Neural cell (in vitro differentiated cells): ENCODE data around the gene MEGF9. TPM values are rescaled to one million over a fixed set of nuclear protein-coding genes. Genes with fewer than 3 reads are reported as not detected.

ENCODE experiments used
- H2AFZ ChIP-seq: fragments of 200-600, 300-800 bp; sonication (generic), shearing (Covaris generic); 2 replicates; pipeline ENCODE4 v1.6.0; 2014; ENCODE audit warnings: low read depth, mild to moderate bottlenecking, antibody characterized with exemption, low read length, moderate library complexity
- H3F3A ChIP-seq: fragments of 200-600 bp; shearing (Covaris generic); 2 replicates; pipeline ENCODE4 v1.6.1; 2016; ENCODE audit warnings: mild to moderate bottlenecking, moderate library complexity, mixed read lengths, antibody characterized with exemption, low read length; ENCODE audit not compliant: insufficient read depth, poor library complexity, severe bottlenecking
- H3K27ac ChIP-seq: fragments of 200-600, 300-800 bp; sonication (generic), shearing (Covaris generic); 2 replicates; pipeline ENCODE4 v1.5.1; 2014; ENCODE audit warnings: mild to moderate bottlenecking, low read length, moderate library complexity
- H3K27me3 ChIP-seq: fragments of 300-800, 200-600 bp; sonication (generic), shearing (Covaris generic); 2 replicates; pipeline ENCODE4 v1.6.0; 2014; ENCODE audit warnings: mild to moderate bottlenecking, low read depth, low read length, moderate library complexity; ENCODE audit not compliant: insufficient read depth
- H3K36me3 ChIP-seq: fragments of 300-800, 200-600 bp; sonication (generic), shearing (Covaris generic); 2 replicates; pipeline ENCODE4 v1.5.1; 2014; ENCODE audit warnings: mild to moderate bottlenecking, antibody characterized with exemption, low read length, moderate library complexity; ENCODE audit not compliant: insufficient read depth
- H3K4me2 ChIP-seq: fragments of 300-800, 200-600 bp; sonication (generic), shearing (Covaris generic); 2 replicates; pipeline ENCODE4 v1.6.0; 2014; ENCODE audit warnings: mild to moderate bottlenecking, low read length
- H3K4me3 ChIP-seq: fragments of 300-800, 200-600 bp; sonication (generic), shearing (Covaris generic); 2 replicates; pipeline ENCODE4 v1.5.1; 2014; ENCODE audit warnings: mild to moderate bottlenecking, low read length, moderate library complexity
- H3K79me2 ChIP-seq: fragments of 200-600 bp; shearing (Covaris generic); replicated peaks from 2 replicates; pipeline ENCODE4 v1.6.0; 2014; ENCODE audit warnings: mild to moderate bottlenecking, low read length, moderate library complexity; ENCODE audit not compliant: insufficient read depth
- H3K9ac ChIP-seq: fragments of 300-800, 200-600 bp; sonication (generic), shearing (Covaris generic); 2 replicates; pipeline ENCODE4 v1.6.1; 2016; ENCODE audit warnings: mild to moderate bottlenecking, low read length, mixed read lengths
- H3K9me2 ChIP-seq: fragments of 200-600 bp; shearing (Covaris generic); 2 replicates; pipeline ENCODE4 v1.6.1; 2016; ENCODE audit warnings: mild to moderate bottlenecking, low read length, mixed read lengths; ENCODE audit not compliant: insufficient read depth
- H3K9me3 ChIP-seq: fragments of 200-600, 300-800 bp; sonication (generic), shearing (Covaris generic); 2 replicates; pipeline ENCODE4 v1.6.1; 2016; ENCODE audit warnings: mild to moderate bottlenecking, mixed run types, low read length, moderate library complexity, mixed read lengths
- H4K20me1 ChIP-seq: fragments of 200-600 bp; shearing (Covaris generic); 2 replicates; pipeline ENCODE4 v1.6.1; 2016; ENCODE audit warnings: mild to moderate bottlenecking, mixed run types; ENCODE audit not compliant: insufficient read depth
- CTCF ChIP-seq: fragments of 450-650 bp; IDR thresholded peaks from 2 replicates; pipeline ENCODE4 v1.5.1; 2014; ENCODE audit warnings: antibody characterized with exemption, mild to moderate bottlenecking, moderate library complexity; ENCODE audit not compliant: poor library complexity, severe bottlenecking
- EP300 ChIP-seq: fragments of 450-650 bp; conservative IDR thresholded peaks from 2 replicates; pipeline ENCODE4 v1.6.1; 2014; ENCODE audit warnings: antibody characterized with exemption, mild to moderate bottlenecking, moderate library complexity; ENCODE audit not compliant: poor library complexity, severe bottlenecking
- EZH2 ChIP-seq: fragments of 200-600, 300-800 bp; shearing (Covaris generic), sonication (generic); IDR thresholded peaks from 2 replicates; pipeline ENCODE4 v1.6.1; 2014; ENCODE audit warnings: antibody characterized with exemption, low read length, borderline replicate concordance, mild to moderate bottlenecking; ENCODE audit not compliant: insufficient read depth, poor library complexity, severe bottlenecking
- MXI1 ChIP-seq: fragments of 450-650 bp; conservative IDR thresholded peaks from 2 replicates; pipeline ENCODE4 v1.6.1; 2014; ENCODE audit warnings: antibody characterized with exemption, mild to moderate bottlenecking; ENCODE audit not compliant: poor library complexity, severe bottlenecking
- POLR2AphosphoS5 ChIP-seq: IDR thresholded peaks from 2 replicates; pipeline ENCODE4 v1.6.1; 2012
- RAD21 ChIP-seq: fragments of 450-650 bp; conservative IDR thresholded peaks from 2 replicates; pipeline ENCODE4 v1.6.1; 2014; ENCODE audit warnings: antibody characterized with exemption, mild to moderate bottlenecking, moderate library complexity
- REST ChIP-seq: IDR thresholded peaks from 2 replicates; pipeline ENCODE4 v1.6.1; 2012; ENCODE audit warnings: borderline replicate concordance
- SMC3 ChIP-seq: fragments of 450-650 bp; conservative IDR thresholded peaks from 2 replicates; pipeline ENCODE4 v1.6.1; 2014; ENCODE audit warnings: antibody characterized with exemption, mild to moderate bottlenecking, moderate library complexity; ENCODE audit not compliant: poor library complexity
- TAF1 ChIP-seq: IDR thresholded peaks from 2 replicates; pipeline ENCODE4 v1.6.1; 2012; ENCODE audit warnings: low read depth
- polyA plus RNA-seq: library from polyadenylated mRNA; depleted of rRNA; stranded (reverse); fragments of >200 nt; gene quantifications from 2 replicates; pipeline ENCODE4 v1.2.3, GENCODE V29; 2014

MEGF9 gene
- polyA plus RNA-seq, 1 donor from 2014 or later: 35.0 TPM

- peaks cover 40% of the 10 kb centered on the region for H3K79me2 ChIP-seq
- H3K9me3 ChIP-seq: no peaks in the 10 kb centered on the region
- H3K27me3 ChIP-seq: no peaks in the 10 kb centered on the region
- no peak overlapping the region for H3K27ac ChIP-seq
- H2AFZ ChIP-seq: no peak overlapping the region
- no peaks in the 10 kb centered on the region for H3K36me3 ChIP-seq
- H3K4me2 ChIP-seq: no peak overlapping the region
- no peaks in the 10 kb centered on the region for H4K20me1 ChIP-seq
- TF ChIP-seq POLR2AphosphoS5 (no peak), RAD21 (no peak), EP300 (no peak), SMC3 (no peak), REST (no peak), MXI1 (no peak), CTCF (no peak), TAF1 (no peak), EZH2 (no peak)
- H3K9ac ChIP-seq: no peak overlapping the region
- no peaks in the 10 kb centered on the region for H3K9me2 ChIP-seq
- no peak overlapping the region for H3K4me3 ChIP-seq
- no peaks in the 10 kb centered on the region for H3F3A ChIP-seq
These were observed 139.8 kb downstream of the MEGF9 start for GRCh38 chr9:120574473-120574872.

GRCh38 chr9:120572472-120572871 is 141.8 kb downstream of the MEGF9 start:
- Histone ChIP-seq H4K20me1 (no peaks in the 10 kb centered on the region), H3K9me2 (no peaks in the 10 kb centered on the region), H3K9ac (no peak overlapping the region), H3F3A (no peaks in the 10 kb centered on the region), H3K9me3 (no peaks in the 10 kb centered on the region), H3K36me3 (no peaks in the 10 kb centered on the region), H3K79me2 (peaks cover 23% of the 10 kb centered on the region), H2AFZ (no peak overlapping the region), H3K4me3 (no peak overlapping the region), H3K27me3 (no peaks in the 10 kb centered on the region), H3K4me2 (no peak overlapping the region), H3K27ac (no peak overlapping the region)
- TF ChIP-seq POLR2AphosphoS5: no peak
- no peak for TF ChIP-seq TAF1
- no peak for TF ChIP-seq MXI1
- TF ChIP-seq CTCF: no peak
- TF ChIP-seq RAD21: no peak
- TF ChIP-seq EP300: no peak
- no peak for TF ChIP-seq EZH2
- TF ChIP-seq REST: no peak
- TF ChIP-seq SMC3: no peak
